ENCODE data around the gene COL26A1.

GRCh38 chr7:101545441-101546190 lies 182.9 kb downstream of the COL26A1 start:
- TF ChIP-seq RAD21 (IDR thresholded peaks at IDR 0.05; ENCODE audit: low read length), result no peak
- TF ChIP-seq CTCF (conservative IDR thresholded peaks at IDR 0.05; ENCODE audit: low read depth, low read length), result no peak
- no peak for TF ChIP-seq POLR2A (IDR thresholded peaks at IDR 0.05; ENCODE audit: low read depth, low read length)
- no peak for TF ChIP-seq USF2 (IDR thresholded peaks at IDR 0.05; ENCODE audit: low read depth, low read length)
- TF ChIP-seq RCOR1 (IDR thresholded peaks at IDR 0.05; ENCODE audit: insufficient replicate concordance, low read length), result no peak
- TF ChIP-seq BHLHE40 (IDR thresholded peaks at IDR 0.05; ENCODE audit: low read depth, low read length), result no peak
- no peak for TF ChIP-seq MAZ (IDR thresholded peaks at IDR 0.05; ENCODE audit: borderline replicate concordance, low read depth, low read length)
- TF ChIP-seq CEBPB (IDR thresholded peaks at IDR 0.05; ENCODE audit: low read depth, low read length), result no peak
- TF ChIP-seq MXI1 (IDR thresholded peaks at IDR 0.05; ENCODE audit: borderline replicate concordance, low read depth, low read length), result no peak
- no peak for TF ChIP-seq RFX5 (IDR thresholded peaks at IDR 0.05; ENCODE audit: low read depth, low read length)
- TF ChIP-seq ELK1 (IDR thresholded peaks at IDR 0.05; ENCODE audit: borderline replicate concordance, low read depth, low read length), result no peak
- TF ChIP-seq SMC3 (IDR thresholded peaks at IDR 0.05; ENCODE audit: low read depth, low read length), result no peak
- no peak for TF ChIP-seq MAFK (IDR thresholded peaks at IDR 0.05; ENCODE audit: low read depth, low read length)
- TF ChIP-seq CHD1 (IDR thresholded peaks at IDR 0.05; ENCODE audit: low read depth, low read length), result no peak
